Measurements from ENCODE around the gene MTR.

DNA sequence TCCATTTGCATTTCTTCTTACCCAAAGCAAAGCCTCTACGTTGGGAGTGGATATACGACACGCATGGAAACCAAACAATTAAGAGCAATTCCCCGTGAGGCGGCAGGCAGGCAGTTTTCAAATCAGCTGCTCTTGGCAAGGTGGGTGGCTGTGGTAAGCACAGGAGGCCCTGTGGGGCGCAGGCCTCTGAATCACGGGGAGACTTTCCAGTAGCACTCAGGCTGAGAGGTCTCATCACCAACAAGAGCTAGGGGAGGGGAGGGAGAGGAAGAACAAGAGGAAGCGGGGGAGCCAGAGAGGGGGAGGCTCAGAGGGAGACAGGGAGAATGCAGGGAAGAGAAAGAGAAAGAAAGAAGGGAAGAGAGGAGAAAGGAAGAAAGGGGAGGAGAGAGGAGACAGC, 152.7 kb downstream of the MTR start:
- TF ChIP-seq CTCF (IDR thresholded peaks at IDR 0.05), result no peak
- no peak for TF ChIP-seq POLR2AphosphoS5 (IDR thresholded peaks at IDR 0.05)

Data from prostate gland (tissue), 2 donors.